HepG2 (cell line): ENCODE results near the gene CD248. TPM values are rescaled to one million over a fixed set of nuclear protein-coding genes. Genes with fewer than 3 reads are reported as not detected.
A peak's percentile ranks its signal among the peaks of the same experiment; 100 is the strongest.

Experiments
- ATAC-seq: fragments of 200-7000 bp; cut with Tn5 transposase; 3 replicates; pipeline ENCODE4 v1.9.1; 2020; ENCODE audit warnings: mild to moderate bottlenecking, moderate library complexity
- BruUV-seq: library from RNA; stranded (reverse); fragments of 400-500 nt; replicated peaks from 2 replicates; lab custom pipeline; 2021; lab: Mats Ljungman, UMichigan
- CTCF ChIA-PET: fragments of 300-600 bp; formaldehyde crosslinking; extraction: SDS; loops from one replicate; lab custom pipeline; 2021; ENCODE audit warnings: low total read pairs, inconsistent platforms, low intra/inter-chr PET ratio; lab: Yijun Ruan, JAX
- POLR2A ChIA-PET: fragments of 350-600 bp; sonication (Branson Sonifier 250); formaldehyde crosslinking; loops from one replicate; lab custom pipeline; 2020; ENCODE audit warnings: antibody characterized with exemption, inconsistent platforms; lab: Yijun Ruan, JAX
- DNase-seq: peaks from one replicate; pipeline ENCODE4 v3.0.0-alpha.2; 2015; ENCODE audit warnings: low spot score
- FAIRE-seq: peaks from 3 replicates; lab custom pipeline; 2011; peaks lifted over from hg19 to GRCh38; lab: Jason Lieb, UNC
- H2AFZ ChIP-seq: one replicate; pipeline ENCODE4 v1.6.1; 2011; ENCODE audit warnings: low read length, inconsistent platforms
- H3K27ac ChIP-seq: fragments of 300-600 bp; 3 replicates; pipeline ENCODE4 v1.8.0; 2011; ENCODE audit warnings: mixed run types, mild to moderate bottlenecking, mixed read lengths, low read length, inconsistent platforms; ENCODE audit not compliant: insufficient read depth; ENCODE audit errors: extremely low read length
- H3K27me3 ChIP-seq, 2 experiments: fragments of 200-600 bp in 1 of 2; 2 replicates in 1 of 2; 3 replicates in 1 of 2; pipeline versions ENCODE4 v1.6.0 to v1.8.0; 2011; ENCODE audit warnings: low read length in 2 of 2, mild to moderate bottlenecking in 2 of 2, moderate library complexity in 2 of 2, inconsistent platforms in 1 of 2; ENCODE audit not compliant: insufficient read depth in 2 of 2, control insufficient read depth in 1 of 2
- H3K36me3 ChIP-seq, 2 experiments: fragments of 200-600 bp in 1 of 2; replicated peaks in 1 of 2; 2 replicates in 1 of 2; 3 replicates in 1 of 2; pipeline versions ENCODE4 v1.5.1 to v1.8.0; 2011; ENCODE audit warnings: low read length in 2 of 2, inconsistent platforms in 1 of 2; ENCODE audit not compliant: insufficient read depth in 2 of 2, control insufficient read depth in 1 of 2
- H3K4me1 ChIP-seq: 2 replicates; pipeline ENCODE4 v1.5.1; 2012; ENCODE audit warnings: low read length, inconsistent platforms; ENCODE audit not compliant: insufficient read depth
- H3K4me2 ChIP-seq: 2 replicates; pipeline ENCODE4 v1.6.0; 2011; ENCODE audit warnings: low read depth, low read length, inconsistent platforms
- H3K4me3 ChIP-seq, 3 experiments: fragments of 200-600 bp in 1 of 3; sonication (generic), shearing (Covaris generic) in 1 of 3; replicated peaks in 1 of 3; 2 replicates each; pipeline ENCODE4 v1.5.1; 2011 to 2016; ENCODE audit warnings: low read length in 3 of 3, inconsistent platforms in 2 of 3, low read depth in 2 of 3, mild to moderate bottlenecking in 2 of 3, control low read depth in 1 of 3, mixed read lengths in 1 of 3; ENCODE audit not compliant: insufficient read depth in 1 of 3
- H3K79me2 ChIP-seq: one replicate; pipeline ENCODE4 v1.6.1; 2011; ENCODE audit warnings: low read length, inconsistent platforms; ENCODE audit not compliant: insufficient read depth
- H3K9ac ChIP-seq: 2 replicates; pipeline ENCODE4 v1.6.0; 2011; ENCODE audit warnings: mild to moderate bottlenecking, low read depth, low read length, inconsistent platforms; ENCODE audit not compliant: insufficient read depth
- H3K9me3 ChIP-seq: 2 replicates; pipeline ENCODE4 v1.5.1; 2012; ENCODE audit warnings: mild to moderate bottlenecking, low read length
- H4K20me1 ChIP-seq: 2 replicates; pipeline ENCODE4 v1.6.0; 2011; ENCODE audit warnings: inconsistent platforms, mild to moderate bottlenecking, low read length, moderate library complexity; ENCODE audit not compliant: insufficient read depth
- ATRX ChIP-seq: sonication (generic); formaldehyde crosslinking; IDR thresholded peaks from 2 replicates; pipeline ENCODE4 v1.4.0; 2020; ENCODE audit warnings: missing genetic modification reagents, borderline replicate concordance
- SKI ChIP-seq: fragments of 450-650 bp; IDR thresholded peaks from one replicate; pipeline ENCODE4 v1.6.1; 2018; ENCODE audit warnings: mild to moderate bottlenecking; ENCODE audit not compliant: partially characterized antibody
- TBX3 ChIP-seq: fragments of 450-650 bp; IDR thresholded peaks from 2 replicates; pipeline ENCODE4 v1.6.1; 2017; ENCODE audit warnings: antibody characterized with exemption, mild to moderate bottlenecking, inconsistent platforms, borderline replicate concordance
- ZNF138 ChIP-seq: sonication (generic); formaldehyde crosslinking; IDR thresholded peaks from 2 replicates; pipeline ENCODE4 v1.5.0; 2020; ENCODE audit warnings: mild to moderate bottlenecking, low read depth, missing genetic modification reagents
- ZNF225 ChIP-seq: sonication (generic); formaldehyde crosslinking; IDR thresholded peaks from 2 replicates; pipeline ENCODE4 v1.4.0; 2020; ENCODE audit warnings: mild to moderate bottlenecking, missing genetic modification reagents
- ZNF354B ChIP-seq: sonication (generic); formaldehyde crosslinking; IDR thresholded peaks from 2 replicates; pipeline ENCODE4 v1.8.0; 2022; ENCODE audit warnings: mild to moderate bottlenecking, missing genetic modification reagents
- WGBS: methylation state at CpG from one replicate; pipeline ENCODE4 v1.1.6; 2017; ENCODE audit warnings: low lambda C conversion rate; 5-methylcytosine and 5-hydroxymethylcytosine counted together
- in situ Hi-C: cut with HindIII; loops from 2 replicates; pipeline ENCODE4 v1.10.0; 2017; ENCODE audit warnings: low pct_unique_long_range_greater_than_20kb; ENCODE audit not compliant: extremely low pct_ligation_motif_present
- intact Hi-C: fragments of 100-400 bp; cut with micrococcal nuclease; formaldehyde crosslinking; loops from one replicate; pipeline ENCODE4 v1.10.0; 2022; ENCODE audit not compliant: unreplicated experiment
- polyA plus RNA-seq, 8 experiments: library from polyadenylated mRNA; depleted of rRNA in 3 of 8; stranded (reverse) in 7 of 8; unstranded in 1 of 8; fragments of >200 nt; fragmentation: Illumina TruSeq in 4 of 8; extraction: Trizol in 4 of 8; gene quantifications; 2 replicates each; pipeline versions ENCODE4 v1.2.1 to v1.2.3, GENCODE V29; 2011 to 2016; ENCODE audit warnings: low read depth in 4 of 8, missing spikeins in 1 of 8, mixed read lengths in 1 of 8; ENCODE audit not compliant: insufficient read depth in 1 of 8
- total RNA-seq, 5 experiments: library from RNA; depleted of rRNA; stranded (reverse); fragments of >200 nt; fragmentation: Illumina TruSeq; extraction: Trizol; gene quantifications; 2 replicates each; pipeline ENCODE4 v1.2.3, GENCODE V29; 2016; ENCODE audit warnings: low read depth in 1 of 5
- TF ChIP-seq, protein P1 (sequence below): sonication (generic); formaldehyde crosslinking; IDR thresholded peaks from 2 replicates; pipeline ENCODE4 v1.4.0; 2020; ENCODE audit warnings: missing genetic modification reagents, mild to moderate bottlenecking, borderline replicate concordance
- TF ChIP-seq, protein P2 (sequence below): sonication (generic); formaldehyde crosslinking; IDR thresholded peaks from 2 replicates; pipeline ENCODE4 v1.4.0; 2020; ENCODE audit warnings: missing genetic modification reagents

Gene CD248
- total and polyA plus RNA-seq, 2 of the 13 experiments (the other 11 are each of a cell fraction or from before 2014, with no cell fraction given), result 0.25 to 0.35 TPM

DNA sequence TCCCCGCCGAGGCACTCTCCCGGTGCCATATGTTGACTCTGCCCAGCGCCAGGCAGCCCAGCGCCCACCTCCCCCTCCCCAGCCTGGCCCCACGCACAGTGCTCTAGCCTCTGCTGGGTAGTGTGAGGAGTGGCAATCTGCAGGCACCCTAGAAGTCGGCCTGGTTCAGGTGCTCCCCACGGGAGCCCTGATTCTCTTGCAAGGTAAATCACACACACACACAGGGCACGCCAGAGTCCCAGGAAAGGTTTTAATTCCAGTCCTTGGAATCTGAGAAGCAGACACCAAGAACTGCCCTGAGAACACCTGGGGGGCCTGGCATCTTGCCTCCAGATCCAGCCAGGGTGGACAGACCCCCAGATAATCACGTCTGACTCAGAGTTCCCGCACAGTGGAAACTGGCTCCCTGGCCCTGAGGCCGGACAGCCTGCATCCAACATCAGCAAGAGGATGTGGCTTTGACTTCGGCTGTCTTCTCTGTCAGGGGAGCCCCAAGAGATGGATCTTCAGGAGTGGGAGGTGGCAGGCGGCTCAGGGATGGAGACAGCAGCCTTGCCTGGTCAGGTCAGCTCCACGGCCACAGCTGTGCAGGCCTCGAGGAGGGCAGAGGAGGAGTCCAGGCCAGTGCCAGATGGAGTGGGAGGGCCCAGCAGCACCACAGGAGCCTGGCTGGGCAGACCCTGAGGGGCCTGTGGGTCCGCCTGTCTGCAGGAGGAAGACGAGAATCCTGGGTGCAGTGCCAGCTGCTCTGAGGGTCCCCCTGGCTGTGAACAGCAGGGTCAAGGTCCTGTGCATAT, 20.5 kb upstream of the CD248 start:
- Histone ChIP-seq H2AFZ (no peak overlapping the region), H3K4me2 (no peak overlapping the region), H3K9me3 (no peaks in the 10 kb centered on the region), H4K20me1 (no peaks in the 10 kb centered on the region)
- 90% methylated on average over 3 of the region's 18 CpGs for WGBS
- no peak for FAIRE-seq
- in situ Hi-C loops, result no loop called here
- CTCF ChIA-PET, result interaction anchor here (0.8 to 2.1 kb wide), 3 partner anchors 9 to 115 kb away, joined by 3 to 32 read pairs (median 5); no protein-coding TSS in a partner anchor
- DNase-seq, result no peak
- no peak for ATAC-seq
- TF ChIP-seq, protein P1, sequence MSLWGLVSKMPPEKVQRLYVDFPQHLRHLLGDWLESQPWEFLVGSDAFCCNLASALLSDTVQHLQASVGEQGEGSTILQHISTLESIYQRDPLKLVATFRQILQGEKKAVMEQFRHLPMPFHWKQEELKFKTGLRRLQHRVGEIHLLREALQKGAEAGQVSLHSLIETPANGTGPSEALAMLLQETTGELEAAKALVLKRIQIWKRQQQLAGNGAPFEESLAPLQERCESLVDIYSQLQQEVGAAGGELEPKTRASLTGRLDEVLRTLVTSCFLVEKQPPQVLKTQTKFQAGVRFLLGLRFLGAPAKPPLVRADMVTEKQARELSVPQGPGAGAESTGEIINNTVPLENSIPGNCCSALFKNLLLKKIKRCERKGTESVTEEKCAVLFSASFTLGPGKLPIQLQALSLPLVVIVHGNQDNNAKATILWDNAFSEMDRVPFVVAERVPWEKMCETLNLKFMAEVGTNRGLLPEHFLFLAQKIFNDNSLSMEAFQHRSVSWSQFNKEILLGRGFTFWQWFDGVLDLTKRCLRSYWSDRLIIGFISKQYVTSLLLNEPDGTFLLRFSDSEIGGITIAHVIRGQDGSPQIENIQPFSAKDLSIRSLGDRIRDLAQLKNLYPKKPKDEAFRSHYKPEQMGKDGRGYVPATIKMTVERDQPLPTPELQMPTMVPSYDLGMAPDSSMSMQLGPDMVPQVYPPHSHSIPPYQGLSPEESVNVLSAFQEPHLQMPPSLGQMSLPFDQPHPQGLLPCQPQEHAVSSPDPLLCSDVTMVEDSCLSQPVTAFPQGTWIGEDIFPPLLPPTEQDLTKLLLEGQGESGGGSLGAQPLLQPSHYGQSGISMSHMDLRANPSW, result no peak
- TF ChIP-seq SKI (no peak), TBX3 (no peak), ZNF354B (CRISPR knock-in tag) (no peak), ZNF225 (CRISPR knock-in tag) (no peak), ZNF138 (no peak), ATRX (no peak)
- TF ChIP-seq, protein P2, sequence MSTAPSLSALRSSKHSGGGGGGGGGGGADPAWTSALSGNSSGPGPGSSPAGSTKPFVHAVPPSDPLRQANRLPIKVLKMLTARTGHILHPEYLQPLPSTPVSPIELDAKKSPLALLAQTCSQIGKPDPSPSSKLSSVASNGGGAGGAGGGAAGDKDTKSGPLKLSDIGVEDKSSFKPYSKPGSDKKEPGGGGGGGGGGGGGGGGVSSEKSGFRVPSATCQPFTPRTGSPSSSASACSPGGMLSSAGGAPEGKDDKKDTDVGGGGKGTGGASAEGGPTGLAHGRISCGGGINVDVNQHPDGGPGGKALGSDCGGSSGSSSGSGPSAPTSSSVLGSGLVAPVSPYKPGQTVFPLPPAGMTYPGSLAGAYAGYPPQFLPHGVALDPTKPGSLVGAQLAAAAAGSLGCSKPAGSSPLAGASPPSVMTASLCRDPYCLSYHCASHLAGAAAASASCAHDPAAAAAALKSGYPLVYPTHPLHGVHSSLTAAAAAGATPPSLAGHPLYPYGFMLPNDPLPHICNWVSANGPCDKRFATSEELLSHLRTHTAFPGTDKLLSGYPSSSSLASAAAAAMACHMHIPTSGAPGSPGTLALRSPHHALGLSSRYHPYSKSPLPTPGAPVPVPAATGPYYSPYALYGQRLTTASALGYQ, result no peak
- TF ChIP-seq, all 625 proteins: peak for 0
- peaks cover 19 to 29% of the 10 kb centered on the region in 2 experiments; a peak in 4 of 5 replicates for H3K36me3 ChIP-seq
- no peaks in the 10 kb centered on the region for H3K27me3 ChIP-seq
- H3K27ac ChIP-seq, result peak overlapping the region; percentile 63
- H3K4me3 ChIP-seq, result no peak overlapping the region
- intact Hi-C loops, result no loop called here
- H3K4me1 ChIP-seq, result peaks cover 19% of the 10 kb centered on the region
- no TSS peak for BruUV-seq
- H3K79me2 ChIP-seq, result no peaks in the 10 kb centered on the region
- POLR2A ChIA-PET, result interaction anchor here (1.1 to 3.6 kb wide), 3 partner anchors 10 to 25 kb away, joined by 5 to 59 read pairs (median 5); partner anchors contain the start of gene B4GAT1
- H3K9ac ChIP-seq, result no peak overlapping the region
